Measurements from ENCODE around the gene NR4A1. TPM values are rescaled to one million over a fixed set of nuclear protein-coding genes. Genes with fewer than 3 reads are reported as not detected.
"Not testable (repeated sequence)": the region's sequence is repeated elsewhere in the genome, so short reads cannot be mapped to it uniquely, and the experiment has no call there.

Gene NR4A1
- total RNA-seq, 1 donor = 2.2 TPM

GRCh38 chr12:52090291-52090690 is 39.0 kb downstream of the NR4A1 start:
- no peak overlapping the region for H3K4me3 ChIP-seq (ENCODE audit: low read depth, low read length)
- no peak for DNase-seq (ENCODE audit: low read depth)
- TF ChIP-seq, protein P1, sequence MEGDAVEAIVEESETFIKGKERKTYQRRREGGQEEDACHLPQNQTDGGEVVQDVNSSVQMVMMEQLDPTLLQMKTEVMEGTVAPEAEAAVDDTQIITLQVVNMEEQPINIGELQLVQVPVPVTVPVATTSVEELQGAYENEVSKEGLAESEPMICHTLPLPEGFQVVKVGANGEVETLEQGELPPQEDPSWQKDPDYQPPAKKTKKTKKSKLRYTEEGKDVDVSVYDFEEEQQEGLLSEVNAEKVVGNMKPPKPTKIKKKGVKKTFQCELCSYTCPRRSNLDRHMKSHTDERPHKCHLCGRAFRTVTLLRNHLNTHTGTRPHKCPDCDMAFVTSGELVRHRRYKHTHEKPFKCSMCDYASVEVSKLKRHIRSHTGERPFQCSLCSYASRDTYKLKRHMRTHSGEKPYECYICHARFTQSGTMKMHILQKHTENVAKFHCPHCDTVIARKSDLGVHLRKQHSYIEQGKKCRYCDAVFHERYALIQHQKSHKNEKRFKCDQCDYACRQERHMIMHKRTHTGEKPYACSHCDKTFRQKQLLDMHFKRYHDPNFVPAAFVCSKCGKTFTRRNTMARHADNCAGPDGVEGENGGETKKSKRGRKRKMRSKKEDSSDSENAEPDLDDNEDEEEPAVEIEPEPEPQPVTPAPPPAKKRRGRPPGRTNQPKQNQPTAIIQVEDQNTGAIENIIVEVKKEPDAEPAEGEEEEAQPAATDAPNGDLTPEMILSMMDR (IDR thresholded peaks at IDR 0.05; ENCODE audit: insufficient read depth, low read depth, low read length) = no peak

DNA sequence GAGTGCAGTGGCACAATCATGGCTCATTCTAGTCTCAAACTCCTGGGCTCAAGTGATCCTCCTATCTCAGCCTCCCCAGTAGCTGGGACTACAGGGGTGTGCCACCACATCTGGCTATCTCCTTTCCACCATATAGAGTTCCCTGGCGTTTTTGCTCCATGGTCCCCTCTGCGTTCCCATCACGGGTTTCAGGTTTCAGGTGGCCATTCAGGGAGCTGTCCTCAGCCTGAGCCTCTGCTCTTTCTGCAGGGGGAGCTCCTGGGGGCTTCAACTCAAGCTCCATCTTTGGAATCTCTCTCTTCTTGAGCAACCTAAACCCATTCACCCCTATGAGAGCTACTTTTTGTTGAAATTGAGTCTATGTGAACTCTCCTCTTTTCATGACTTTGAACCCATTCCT is 39.8 kb downstream of the NR4A1 start:
- DNase-seq (ENCODE audit: low read depth) = no peak
- no peak overlapping the region for H3K4me3 ChIP-seq (ENCODE audit: low read depth, low read length)
- TF ChIP-seq, protein P1 (IDR thresholded peaks at IDR 0.05; ENCODE audit: insufficient read depth, low read depth, low read length) = no peak

- TF ChIP-seq, protein P1 (IDR thresholded peaks at IDR 0.05; ENCODE audit: insufficient read depth, low read depth, low read length) = no peak
- no peak for DNase-seq (ENCODE audit: low read depth)
- H3K4me3 ChIP-seq (ENCODE audit: low read depth, low read length) = no peak overlapping the region
These were observed 40.6 kb downstream of the NR4A1 start for GRCh38 chr12:52091869-52092268.

DNA sequence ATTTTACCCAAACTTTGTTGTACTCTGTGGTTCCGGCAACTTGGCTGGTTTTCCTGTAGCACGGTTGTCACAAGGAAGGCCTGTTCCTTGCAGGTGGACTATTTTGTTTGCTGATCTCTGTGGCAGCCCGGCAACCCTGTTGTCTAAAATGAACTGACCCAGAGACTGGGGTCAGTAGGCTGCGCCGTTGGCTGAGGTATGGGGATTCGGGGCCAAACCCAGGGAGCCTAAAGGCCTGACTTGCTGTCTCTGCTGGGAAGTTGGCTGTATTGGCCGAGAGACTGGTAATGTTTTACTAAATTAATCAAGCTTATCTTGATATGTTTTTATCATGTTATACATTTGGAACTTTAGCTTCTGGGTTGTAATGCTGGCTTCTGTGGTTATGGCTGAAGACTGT is 42.1 kb downstream of the NR4A1 start:
- H3K4me3 ChIP-seq (ENCODE audit: low read depth, low read length) = no peak overlapping the region
- TF ChIP-seq, protein P1 (IDR thresholded peaks at IDR 0.05; ENCODE audit: insufficient read depth, low read depth, low read length) = no peak
- no peak for DNase-seq (ENCODE audit: low read depth)

DNA sequence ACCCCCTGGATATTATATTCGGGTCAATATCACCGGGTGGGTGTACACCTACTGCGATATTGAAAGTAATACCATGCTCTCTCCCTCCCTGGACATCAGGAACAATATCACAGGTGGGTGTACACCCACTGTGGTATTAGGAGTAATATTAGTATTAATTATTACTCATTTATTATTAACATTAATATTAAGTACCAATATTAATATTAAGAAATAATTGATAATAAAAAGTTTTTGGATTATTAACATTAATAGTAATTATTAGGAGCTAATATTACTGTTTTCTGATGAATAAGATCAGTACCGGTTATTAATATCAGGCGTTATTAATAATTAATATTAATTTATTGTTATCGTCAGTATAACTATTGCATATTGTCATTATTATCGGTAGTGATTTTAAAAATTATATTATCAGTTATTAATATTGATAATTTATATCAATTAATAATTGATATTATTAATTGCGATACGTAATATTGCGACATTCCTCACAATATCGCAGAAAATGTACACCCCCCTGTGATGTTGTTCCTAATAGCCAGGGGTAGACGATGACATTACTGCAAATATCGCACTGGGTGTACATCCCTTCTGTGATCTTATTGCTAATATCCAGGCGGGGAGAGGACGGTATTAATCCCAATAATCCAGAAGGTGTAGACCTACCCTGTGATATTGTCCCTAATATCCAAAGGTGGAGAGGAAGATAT is 45.2 kb downstream of the NR4A1 start:
- no peak for DNase-seq (ENCODE audit: low read depth)
- no peak overlapping the region for H3K4me3 ChIP-seq (ENCODE audit: low read depth, low read length)
- TF ChIP-seq, protein P1 (IDR thresholded peaks at IDR 0.05; ENCODE audit: insufficient read depth, low read depth, low read length) = no peak

GRCh38 chr12:52097045-52097666 is 45.9 kb downstream of the NR4A1 start:
- no peak for DNase-seq (ENCODE audit: low read depth)
- no peak overlapping the region for H3K4me3 ChIP-seq (ENCODE audit: low read depth, low read length)
- TF ChIP-seq, protein P1 (IDR thresholded peaks at IDR 0.05; ENCODE audit: insufficient read depth, low read depth, low read length) = no peak

GRCh38 chr12:52104431-52105089 is 53.3 kb downstream of the NR4A1 start:
- not testable (repeated sequence) for H3K4me3 ChIP-seq (ENCODE audit: low read depth, low read length); DNase-seq (ENCODE audit: low read depth)
